ENCODE measurements around the gene TSPEAR.

Gene TSPEAR

GRCh38 chr21:44713846-44714245 lies 2.5 kb upstream of the TSPEAR start:
- TF ChIP-seq, protein P1, sequence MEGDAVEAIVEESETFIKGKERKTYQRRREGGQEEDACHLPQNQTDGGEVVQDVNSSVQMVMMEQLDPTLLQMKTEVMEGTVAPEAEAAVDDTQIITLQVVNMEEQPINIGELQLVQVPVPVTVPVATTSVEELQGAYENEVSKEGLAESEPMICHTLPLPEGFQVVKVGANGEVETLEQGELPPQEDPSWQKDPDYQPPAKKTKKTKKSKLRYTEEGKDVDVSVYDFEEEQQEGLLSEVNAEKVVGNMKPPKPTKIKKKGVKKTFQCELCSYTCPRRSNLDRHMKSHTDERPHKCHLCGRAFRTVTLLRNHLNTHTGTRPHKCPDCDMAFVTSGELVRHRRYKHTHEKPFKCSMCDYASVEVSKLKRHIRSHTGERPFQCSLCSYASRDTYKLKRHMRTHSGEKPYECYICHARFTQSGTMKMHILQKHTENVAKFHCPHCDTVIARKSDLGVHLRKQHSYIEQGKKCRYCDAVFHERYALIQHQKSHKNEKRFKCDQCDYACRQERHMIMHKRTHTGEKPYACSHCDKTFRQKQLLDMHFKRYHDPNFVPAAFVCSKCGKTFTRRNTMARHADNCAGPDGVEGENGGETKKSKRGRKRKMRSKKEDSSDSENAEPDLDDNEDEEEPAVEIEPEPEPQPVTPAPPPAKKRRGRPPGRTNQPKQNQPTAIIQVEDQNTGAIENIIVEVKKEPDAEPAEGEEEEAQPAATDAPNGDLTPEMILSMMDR (IDR thresholded peaks at IDR 0.05; ENCODE audit: control insufficient read depth, extremely low read depth, insufficient read depth), result no peak
- no peak for DNase-seq (ENCODE audit: low read depth)

GRCh38 chr21:44713130-44713529 lies 1.8 kb upstream of the TSPEAR start:
- TF ChIP-seq, protein P1 (IDR thresholded peaks at IDR 0.05; ENCODE audit: control insufficient read depth, extremely low read depth, insufficient read depth), result no peak
- no peak for DNase-seq (ENCODE audit: low read depth)
- H3K4me3 ChIP-seq (ENCODE audit: low read depth, low read length), result no peak overlapping the region

More at GRCh38 chr21:44713846-44714245, 2.5 kb upstream of the TSPEAR start:
- H3K4me3 ChIP-seq (ENCODE audit: low read depth, low read length), result no peak overlapping the region

GRCh38 chr21:44712203-44713028 lies 1.0 kb upstream of the TSPEAR start:
- DNase-seq (ENCODE audit: low read depth), result no peak
- TF ChIP-seq, protein P1 (IDR thresholded peaks at IDR 0.05; ENCODE audit: control insufficient read depth, extremely low read depth, insufficient read depth), result no peak
- H3K4me3 ChIP-seq (ENCODE audit: low read depth, low read length), result no peak overlapping the region

GRCh38 chr21:44710756-44711326 lies 531 bp downstream of the TSPEAR start:
- TF ChIP-seq, protein P1 (IDR thresholded peaks at IDR 0.05; ENCODE audit: control insufficient read depth, extremely low read depth, insufficient read depth), result no peak
- H3K4me3 ChIP-seq (ENCODE audit: low read depth, low read length), result no peak overlapping the region
- no peak for DNase-seq (ENCODE audit: low read depth)

DNA sequence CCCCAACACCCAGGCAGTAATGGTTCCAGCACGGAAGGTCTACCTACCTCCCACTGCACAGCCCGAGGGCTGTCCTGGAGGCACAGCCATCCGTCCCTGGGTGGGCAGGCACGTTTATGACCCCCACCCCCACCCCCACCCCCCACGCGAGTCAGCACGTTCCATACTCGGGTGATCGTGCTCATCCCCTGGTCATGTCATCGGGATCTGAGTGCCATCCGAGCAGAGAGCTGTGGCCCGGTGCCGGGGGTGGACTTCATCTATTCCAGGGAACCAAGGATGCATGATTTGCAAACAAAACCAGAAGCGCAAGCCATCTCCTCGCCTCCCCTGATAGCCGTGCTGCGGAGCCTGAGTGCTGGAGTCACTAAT lies 1.1 kb downstream of the TSPEAR start:
- no peak for DNase-seq (ENCODE audit: low read depth)
- no peak overlapping the region for H3K4me3 ChIP-seq (ENCODE audit: low read depth, low read length)
- TF ChIP-seq, protein P1 (IDR thresholded peaks at IDR 0.05; ENCODE audit: control insufficient read depth, extremely low read depth, insufficient read depth), result no peak

GRCh38 chr21:44709426-44710293 lies 1.7 kb downstream of the TSPEAR start:
- TF ChIP-seq, protein P1 (IDR thresholded peaks at IDR 0.05; ENCODE audit: control insufficient read depth, extremely low read depth, insufficient read depth), result no peak
- no peak for DNase-seq (ENCODE audit: low read depth)
- H3K4me3 ChIP-seq (ENCODE audit: low read depth, low read length), result no peak overlapping the region

Data from LNCaP clone FGC (cell line).